ENCODE measurements around the gene MAMDC4. TPM values are rescaled to one million over a fixed set of nuclear protein-coding genes. Genes with fewer than 3 reads are reported as not detected.
A peak's percentile ranks its signal among the peaks of the same experiment; 100 is the strongest.

The MAMDC4 gene
- total RNA-seq, 1 experiment from 2014 or later, result 17.3 TPM

GRCh38 chr9:136840140-136840876, 11.8 kb upstream of the MAMDC4 start:
- BruUV-seq (replicated peaks), result TSS peak; percentile 53
- ATAC-seq (no peak), DNase-seq (ENCODE audit: low read depth, low spot score) (no peak)
- Histone ChIP-seq H3K4me2 (ENCODE audit: low read length) (no peak overlapping the region), H2AFZ (ENCODE audit: low read depth, low read length, poor library complexity, severe bottlenecking) (no peak overlapping the region), H3K9me2 (ENCODE audit: insufficient read depth) (no peaks in the 10 kb centered on the region), H3K9ac (ENCODE audit: low read length) (no peak overlapping the region), H4K20me1 (ENCODE audit: insufficient read depth) (no peaks in the 10 kb centered on the region), H3K36me3 (ENCODE audit: control insufficient read depth in 1 of 2, insufficient read depth in 2 of 2, low read length in 2 of 2) (no peaks in the 10 kb centered on the region), H3K79me2 (ENCODE audit: insufficient read depth, low read length) (no peaks in the 10 kb centered on the region), H3K27ac (ENCODE audit: low read depth, low read length) (peak overlapping the region; percentile 70), H3K27me3 (ENCODE audit: insufficient read depth, low read length) (no peaks in the 10 kb centered on the region), H3K4me3 (replicated peaks in 1 of 2; ENCODE audit: low read depth in 1 of 2, low read length in 2 of 2) (no peak overlapping the region), H3K9me3 (ENCODE audit: control insufficient read depth in 1 of 2, insufficient read depth in 1 of 2, low read depth in 1 of 2, low read length in 2 of 2) (no peaks in the 10 kb centered on the region), H3K4me1 (ENCODE audit: control insufficient read depth in 1 of 2, insufficient read depth in 2 of 2, low read length in 2 of 2) (peaks cover 29 to 39% of the 10 kb centered on the region in 2 experiments)
- RAD21 ChIA-PET (ENCODE audit: low non-redundant PET in 1 of 2, low total read pairs in 2 of 2, uncharacterized antibody in 2 of 2, unreplicated experiment in 2 of 2), result no interaction called here
- POLR2A ChIA-PET, result no interaction called here
- intact Hi-C loops (cut with micrococcal nuclease), result loop anchor here (5.0 to 10.0 kb wide), 2 partner anchors 104 to 197 kb away; partner anchors contain the start of genes C8G and FBXW5
- CTCF ChIA-PET, result interaction anchor here (0.5 to 1.0 kb wide), 2 partner anchors 62 to 151 kb away, joined by 3 to 4 read pairs; no protein-coding TSS in a partner anchor
- TF ChIP-seq CEBPB (IDR thresholded peaks at IDR 0.05; ENCODE audit: low read depth), result no peak
- TF ChIP-seq, protein P1, sequence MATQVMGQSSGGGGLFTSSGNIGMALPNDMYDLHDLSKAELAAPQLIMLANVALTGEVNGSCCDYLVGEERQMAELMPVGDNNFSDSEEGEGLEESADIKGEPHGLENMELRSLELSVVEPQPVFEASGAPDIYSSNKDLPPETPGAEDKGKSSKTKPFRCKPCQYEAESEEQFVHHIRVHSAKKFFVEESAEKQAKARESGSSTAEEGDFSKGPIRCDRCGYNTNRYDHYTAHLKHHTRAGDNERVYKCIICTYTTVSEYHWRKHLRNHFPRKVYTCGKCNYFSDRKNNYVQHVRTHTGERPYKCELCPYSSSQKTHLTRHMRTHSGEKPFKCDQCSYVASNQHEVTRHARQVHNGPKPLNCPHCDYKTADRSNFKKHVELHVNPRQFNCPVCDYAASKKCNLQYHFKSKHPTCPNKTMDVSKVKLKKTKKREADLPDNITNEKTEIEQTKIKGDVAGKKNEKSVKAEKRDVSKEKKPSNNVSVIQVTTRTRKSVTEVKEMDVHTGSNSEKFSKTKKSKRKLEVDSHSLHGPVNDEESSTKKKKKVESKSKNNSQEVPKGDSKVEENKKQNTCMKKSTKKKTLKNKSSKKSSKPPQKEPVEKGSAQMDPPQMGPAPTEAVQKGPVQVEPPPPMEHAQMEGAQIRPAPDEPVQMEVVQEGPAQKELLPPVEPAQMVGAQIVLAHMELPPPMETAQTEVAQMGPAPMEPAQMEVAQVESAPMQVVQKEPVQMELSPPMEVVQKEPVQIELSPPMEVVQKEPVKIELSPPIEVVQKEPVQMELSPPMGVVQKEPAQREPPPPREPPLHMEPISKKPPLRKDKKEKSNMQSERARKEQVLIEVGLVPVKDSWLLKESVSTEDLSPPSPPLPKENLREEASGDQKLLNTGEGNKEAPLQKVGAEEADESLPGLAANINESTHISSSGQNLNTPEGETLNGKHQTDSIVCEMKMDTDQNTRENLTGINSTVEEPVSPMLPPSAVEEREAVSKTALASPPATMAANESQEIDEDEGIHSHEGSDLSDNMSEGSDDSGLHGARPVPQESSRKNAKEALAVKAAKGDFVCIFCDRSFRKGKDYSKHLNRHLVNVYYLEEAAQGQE (IDR thresholded peaks at IDR 0.05; ENCODE audit: low read depth), result no peak
- TF ChIP-seq, protein P2, sequence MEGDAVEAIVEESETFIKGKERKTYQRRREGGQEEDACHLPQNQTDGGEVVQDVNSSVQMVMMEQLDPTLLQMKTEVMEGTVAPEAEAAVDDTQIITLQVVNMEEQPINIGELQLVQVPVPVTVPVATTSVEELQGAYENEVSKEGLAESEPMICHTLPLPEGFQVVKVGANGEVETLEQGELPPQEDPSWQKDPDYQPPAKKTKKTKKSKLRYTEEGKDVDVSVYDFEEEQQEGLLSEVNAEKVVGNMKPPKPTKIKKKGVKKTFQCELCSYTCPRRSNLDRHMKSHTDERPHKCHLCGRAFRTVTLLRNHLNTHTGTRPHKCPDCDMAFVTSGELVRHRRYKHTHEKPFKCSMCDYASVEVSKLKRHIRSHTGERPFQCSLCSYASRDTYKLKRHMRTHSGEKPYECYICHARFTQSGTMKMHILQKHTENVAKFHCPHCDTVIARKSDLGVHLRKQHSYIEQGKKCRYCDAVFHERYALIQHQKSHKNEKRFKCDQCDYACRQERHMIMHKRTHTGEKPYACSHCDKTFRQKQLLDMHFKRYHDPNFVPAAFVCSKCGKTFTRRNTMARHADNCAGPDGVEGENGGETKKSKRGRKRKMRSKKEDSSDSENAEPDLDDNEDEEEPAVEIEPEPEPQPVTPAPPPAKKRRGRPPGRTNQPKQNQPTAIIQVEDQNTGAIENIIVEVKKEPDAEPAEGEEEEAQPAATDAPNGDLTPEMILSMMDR (IDR thresholded peaks at IDR 0.05 in 2 of 3, conservative IDR thresholded peaks at IDR 0.05 in 1 of 3; ENCODE audit: borderline replicate concordance in 1 of 3, insufficient read depth in 1 of 3, low read depth in 2 of 3, low read length in 2 of 3), result no peak
